HG03039 (cell line): ENCODE data around the gene ELOA2.
"Not testable (repeated sequence)": the region's sequence is repeated elsewhere in the genome, so short reads cannot be mapped to it uniquely, and the experiment has no call there.

ENCODE experiments used
- ATAC-seq: cut with Tn5 transposase; IDR thresholded peaks from one replicate; pipeline ENCODE4 v1.9.1; 2021; ENCODE audit warnings: mild to moderate bottlenecking, moderate library complexity; ENCODE audit not compliant: unreplicated experiment

ELOA2 gene, protein sequence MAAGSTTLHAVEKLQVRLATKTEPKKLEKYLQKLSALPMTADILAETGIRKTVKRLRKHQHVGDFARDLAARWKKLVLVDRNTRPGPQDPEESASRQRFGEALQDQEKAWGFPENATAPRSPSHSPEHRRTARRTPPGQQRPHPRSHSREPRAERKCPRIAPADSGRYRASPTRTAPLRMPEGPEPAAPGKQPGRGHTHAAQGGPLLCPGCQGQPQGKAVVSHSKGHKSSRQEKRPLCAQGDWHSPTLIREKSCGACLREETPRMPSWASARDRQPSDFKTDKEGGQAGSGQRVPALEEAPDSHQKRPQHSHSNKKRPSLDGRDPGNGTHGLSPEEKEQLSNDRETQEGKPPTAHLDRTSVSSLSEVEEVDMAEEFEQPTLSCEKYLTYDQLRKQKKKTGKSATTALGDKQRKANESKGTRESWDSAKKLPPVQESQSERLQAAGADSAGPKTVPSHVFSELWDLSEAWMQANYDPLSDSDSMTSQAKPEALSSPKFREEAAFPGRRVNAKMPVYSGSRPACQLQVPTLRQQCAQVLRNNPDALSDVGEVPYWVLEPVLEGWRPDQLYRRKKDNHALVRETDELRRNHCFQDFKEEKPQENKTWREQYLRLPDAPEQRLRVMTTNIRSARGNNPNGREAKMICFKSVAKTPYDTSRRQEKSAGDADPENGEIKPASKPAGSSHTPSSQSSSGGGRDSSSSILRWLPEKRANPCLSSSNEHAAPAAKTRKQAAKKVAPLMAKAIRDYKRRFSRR

DNA sequence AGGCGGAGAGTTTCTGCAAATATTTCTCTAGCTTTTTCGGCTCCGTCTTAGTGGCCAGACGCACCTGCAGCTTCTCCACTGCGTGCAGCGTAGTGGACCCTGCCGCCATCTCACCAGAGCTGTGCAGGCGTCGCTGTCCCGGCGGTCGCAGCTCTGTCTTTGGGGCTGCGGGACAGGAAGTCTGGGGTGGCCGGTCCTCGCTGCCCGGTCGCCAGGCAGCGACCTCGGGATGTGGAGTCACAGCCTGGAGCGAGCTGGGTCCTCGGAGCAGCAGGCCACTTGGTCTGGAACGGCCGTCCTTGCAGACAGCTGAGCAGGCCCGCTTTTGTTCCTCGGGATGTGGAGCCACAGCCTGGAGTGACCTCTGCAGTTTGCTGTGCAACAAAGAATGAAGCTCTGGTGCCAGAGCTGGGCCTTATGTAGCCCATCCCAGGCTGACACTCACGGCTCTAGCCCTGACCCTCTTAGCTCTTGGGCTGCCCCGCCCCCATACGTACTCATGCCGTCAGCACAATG lies at the start of gene ELOA2:
ELOA2 (minus strand) TSS at position 466 of the 516 bp plus-strand sequence; CDS start at position 109, 357 bp downstream.
- ATAC-seq, result no peak

DNA sequence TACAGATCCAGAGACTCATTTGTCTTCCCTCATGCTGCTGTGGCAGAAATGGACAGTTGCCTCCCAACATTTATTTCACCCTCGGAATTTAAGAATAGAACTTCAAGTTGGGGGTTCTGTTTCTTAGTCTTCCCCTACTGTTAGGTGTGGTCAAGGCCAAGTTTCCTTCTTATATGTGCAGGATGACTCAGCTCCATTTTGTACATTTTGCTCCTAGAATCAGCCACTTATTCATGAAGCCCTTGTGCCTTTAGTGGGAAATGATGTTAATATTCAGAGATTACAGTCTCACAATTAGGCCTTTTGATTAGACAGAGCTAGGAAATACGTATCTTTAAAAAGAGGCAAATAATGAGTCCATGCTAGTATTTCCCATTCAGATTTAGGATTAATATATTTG lies 46.2 kb upstream of the ELOA2 start:
- ATAC-seq, result no peak

DNA sequence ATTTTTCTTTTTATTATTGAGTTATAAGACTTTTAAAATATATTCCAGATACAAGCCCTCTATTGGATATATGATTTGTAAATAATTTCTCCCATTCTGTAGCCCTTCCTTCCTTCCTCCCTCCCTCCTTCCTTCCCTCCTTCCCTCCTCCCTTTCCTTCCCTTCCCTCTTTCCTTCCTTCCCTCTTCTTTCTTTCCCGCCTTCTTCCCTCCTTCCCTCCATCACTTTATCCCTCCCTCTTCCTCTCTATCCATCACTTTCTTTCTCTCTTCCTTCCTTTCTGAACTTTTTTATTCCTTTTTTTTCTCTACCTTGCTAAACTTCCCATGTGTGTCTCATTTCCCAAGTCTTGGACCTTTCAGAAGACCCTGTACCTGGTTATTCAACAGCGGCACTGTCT lies 45.5 kb upstream of the ELOA2 start:
- no peak for ATAC-seq

DNA sequence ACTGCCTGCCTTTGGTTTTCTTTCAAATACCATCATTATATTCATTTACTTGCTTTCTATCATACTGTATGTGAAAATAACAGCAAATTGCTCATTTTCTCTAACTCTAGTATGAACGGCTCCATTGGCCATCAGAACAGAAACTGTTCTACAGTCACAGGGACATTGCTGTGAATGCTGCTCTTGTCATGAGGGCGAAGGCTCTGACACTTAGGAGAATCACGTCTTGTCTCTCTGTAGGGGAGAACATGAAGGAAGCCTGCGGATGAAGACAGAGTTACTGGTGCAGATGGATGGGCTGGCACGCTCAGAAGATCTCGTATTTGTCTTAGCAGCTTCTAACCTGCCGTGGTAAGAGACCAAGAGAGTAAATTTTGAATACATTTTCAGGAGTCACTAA lies 41.7 kb upstream of the ELOA2 start:
- no peak for ATAC-seq

- no peak for ATAC-seq
Observed at GRCh38 chr18:47075098-47075883, 39.9 kb upstream of the ELOA2 start.

GRCh38 chr18:47067648-47068047 lies 32.2 kb upstream of the ELOA2 start:
- ATAC-seq, result no peak

DNA sequence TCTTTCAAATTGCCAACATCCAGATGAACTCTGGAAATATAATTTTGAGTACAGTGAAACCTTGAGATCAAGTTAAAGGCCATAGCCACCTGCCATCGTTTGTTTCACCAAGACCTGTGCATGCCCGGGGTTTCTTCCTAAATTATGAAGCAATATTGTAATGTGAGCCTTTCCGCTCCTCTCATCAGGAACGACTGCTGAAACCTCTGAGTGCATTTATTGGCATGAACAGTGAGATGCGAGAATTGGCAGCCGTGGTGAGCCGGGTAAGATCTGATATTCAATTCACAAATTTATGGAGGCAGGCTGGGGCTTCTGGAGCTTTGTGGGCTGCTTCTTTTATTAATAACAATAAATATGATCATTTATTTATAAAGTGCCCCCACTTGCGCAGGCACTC lies 27.7 kb upstream of the ELOA2 start:
- ATAC-seq, result no peak

DNA sequence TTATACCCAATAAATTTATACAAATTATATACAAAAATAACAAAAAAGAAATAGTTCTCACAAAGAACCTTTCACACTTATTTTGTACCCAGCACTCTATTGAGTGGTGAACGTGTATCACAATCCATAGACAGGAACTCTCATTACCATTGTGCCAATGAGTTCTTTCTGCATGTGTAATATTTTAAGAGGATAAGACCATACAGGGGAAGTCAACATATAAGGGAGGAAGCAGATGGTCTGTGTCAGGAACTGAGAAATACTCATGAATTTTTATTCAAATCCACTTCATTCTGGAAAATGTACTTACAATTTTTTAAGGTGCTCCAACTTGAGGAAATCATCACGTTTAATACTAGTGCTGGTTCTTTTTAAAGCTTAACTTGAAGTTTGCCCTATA lies 27.1 kb upstream of the ELOA2 start:
- no peak for ATAC-seq

GRCh38 chr18:47054369-47054768 lies 18.9 kb upstream of the ELOA2 start:
- ATAC-seq, result no peak

- no peak for ATAC-seq
Observed at GRCh38 chr18:47050468-47050867, 15.0 kb upstream of the ELOA2 start.

GRCh38 chr18:47040982-47041381 lies 5.6 kb upstream of the ELOA2 start:
- no peak for ATAC-seq

- ATAC-seq, result no peak
Observed at GRCh38 chr18:47036927-47037578, 1.6 kb upstream of the ELOA2 start.

DNA sequence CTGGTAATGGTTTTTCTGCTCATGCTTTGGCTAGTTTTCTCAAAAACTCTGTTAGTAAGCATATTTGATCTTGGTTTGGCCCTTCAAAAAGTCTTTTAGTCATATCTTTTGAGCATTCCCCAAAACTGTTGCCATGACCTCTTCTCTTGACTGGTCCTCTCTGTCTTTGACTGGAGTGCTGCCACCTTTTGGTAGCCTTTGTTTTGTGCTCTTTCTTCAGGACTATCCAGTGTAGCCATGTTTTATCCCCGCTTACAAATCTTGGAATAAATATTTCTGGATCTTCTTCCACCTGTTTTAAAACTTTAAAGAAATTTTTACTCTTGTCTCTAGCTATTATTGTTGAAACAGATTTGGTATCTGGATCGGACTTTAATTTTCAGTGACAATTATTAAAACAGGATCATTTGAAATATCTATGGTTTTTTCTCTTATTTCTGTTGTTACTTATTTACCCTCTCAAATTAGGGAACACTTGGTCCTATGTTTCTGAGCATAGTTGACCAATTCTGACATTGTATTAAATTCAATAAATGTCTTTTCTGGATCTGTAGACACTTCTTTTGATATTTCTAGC lies 965 bp upstream of the ELOA2 start:
- no peak for ATAC-seq

- not testable (repeated sequence) for ATAC-seq
Observed at GRCh38 chr18:47034591-47034990, 830 bp downstream of the ELOA2 start.

DNA sequence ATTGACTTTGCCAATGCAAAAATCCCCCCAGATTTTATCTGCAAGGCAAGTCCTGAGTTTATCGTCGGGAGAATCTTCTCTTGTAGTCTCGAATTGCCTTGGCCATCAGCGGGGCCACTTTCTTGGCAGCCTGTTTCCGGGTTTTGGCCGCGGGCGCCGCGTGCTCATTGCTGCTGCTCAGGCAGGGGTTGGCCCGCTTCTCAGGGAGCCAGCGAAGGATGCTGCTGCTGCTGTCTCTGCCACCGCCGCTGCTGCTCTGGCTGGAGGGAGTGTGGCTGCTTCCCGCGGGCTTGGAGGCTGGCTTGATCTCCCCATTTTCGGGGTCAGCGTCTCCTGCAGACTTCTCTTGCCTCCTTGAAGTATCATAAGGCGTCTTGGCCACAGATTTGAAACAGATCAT lies 2.5 kb downstream of the ELOA2 start:
- ATAC-seq, result no peak

DNA sequence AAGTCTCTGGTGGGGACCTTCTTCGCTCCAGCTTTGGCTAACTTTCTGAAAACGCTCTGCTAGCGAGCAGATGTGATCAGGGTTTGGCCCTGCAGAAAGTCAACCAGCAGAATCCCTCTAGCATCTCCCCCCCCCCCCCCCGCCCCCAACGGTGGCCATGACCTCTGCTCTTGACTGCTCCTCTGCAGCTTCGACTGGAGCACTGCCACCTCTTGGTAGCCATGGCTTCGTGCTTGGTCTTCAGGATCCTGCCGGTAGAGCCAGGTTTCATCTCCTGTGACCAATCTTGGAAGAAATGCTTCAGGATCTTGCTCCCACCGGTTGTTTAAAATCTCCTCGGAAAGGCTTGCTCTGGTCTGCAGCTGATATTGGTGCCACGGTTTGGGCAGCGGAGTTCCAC lies 4.5 kb downstream of the ELOA2 start:
- not testable (repeated sequence) for ATAC-seq

DNA sequence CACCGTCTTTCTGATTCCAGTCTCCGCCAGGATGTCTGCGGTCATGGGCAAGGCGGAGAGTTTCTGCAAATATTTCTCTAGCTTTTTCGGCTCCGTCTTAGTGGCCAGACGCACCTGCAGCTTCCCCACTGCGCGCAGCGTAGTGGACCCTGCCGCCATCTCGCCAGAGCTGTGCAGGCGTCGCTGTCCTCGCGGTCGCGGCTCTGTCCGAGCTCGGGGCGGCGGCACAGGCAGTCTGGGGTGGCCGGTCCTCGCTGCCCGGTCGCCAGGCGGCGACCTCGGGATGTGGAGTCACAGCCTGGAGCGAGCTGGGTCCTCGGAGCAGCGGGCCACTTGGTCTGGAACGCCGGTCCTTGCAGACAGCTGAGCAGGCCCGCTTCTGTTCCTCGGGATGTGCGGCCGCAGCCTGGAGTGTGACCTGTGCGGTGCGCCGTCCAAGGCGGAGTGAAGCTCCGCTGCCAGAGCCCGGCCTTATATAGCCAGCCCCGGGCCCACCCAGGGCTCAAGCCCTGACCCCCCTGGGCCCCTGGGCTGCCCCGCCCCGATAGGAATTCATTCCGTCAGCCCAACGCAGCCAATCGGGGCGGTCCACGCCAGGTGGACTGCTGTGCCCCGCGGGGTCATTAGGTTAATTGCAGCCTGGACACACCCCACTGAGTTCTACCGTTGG lies 5.6 kb downstream of the ELOA2 start:
- not testable (repeated sequence) for ATAC-seq

- not testable (repeated sequence) for ATAC-seq
Observed at GRCh38 chr18:47028738-47029137, 6.7 kb downstream of the ELOA2 start.

- not testable (repeated sequence) for ATAC-seq
Observed at GRCh38 chr18:47025557-47026174, 9.8 kb downstream of the ELOA2 start.
